HEK293 (cell line): ENCODE measurements around the gene RPN2.

ENCODE experiments used
- CTCF ChIA-PET: fragments of 350-600 bp; formaldehyde crosslinking; extraction: SDS; loops from one replicate; lab custom pipeline; 2021; ENCODE audit warnings: antibody characterized with exemption; lab: Yijun Ruan, JAX
- POLR2A ChIA-PET: fragments of 300-600 bp; formaldehyde crosslinking; extraction: SDS; loops from one replicate; lab custom pipeline; 2020; ENCODE audit warnings: antibody characterized with exemption, inconsistent platforms; lab: Yijun Ruan, JAX
- H3K27ac ChIP-seq: fragments of 200-500 bp; sonication (Bioruptor generic); 2 replicates; pipeline ENCODE4 v1.5.1; 2014; ENCODE audit warnings: low read depth, low read length, control low read depth, inconsistent platforms; ENCODE audit errors: extremely low read depth
- H3K36me3 ChIP-seq, 2 experiments: fragments of 200-500 bp in 1 of 2; sonication (Bioruptor generic) in 1 of 2; 1 replicate in 1 of 2; 2 replicates in 1 of 2; pipeline ENCODE4 v1.5.1; 2014 to 2017; ENCODE audit warnings: inconsistent platforms in 2 of 2, low read length in 2 of 2; ENCODE audit not compliant: control insufficient read depth in 2 of 2, insufficient read depth in 1 of 2
- H3K4me1 ChIP-seq: fragments of 200-500 bp; sonication (Bioruptor generic); 2 replicates; pipeline ENCODE4 v1.5.1; 2014; ENCODE audit warnings: mild to moderate bottlenecking, low read length, inconsistent platforms; ENCODE audit not compliant: control insufficient read depth, insufficient read depth
- H3K4me3 ChIP-seq: 2 replicates; pipeline ENCODE4 v1.5.1; 2011; ENCODE audit warnings: low read depth, mild to moderate bottlenecking, control low read depth, low read length, moderate library complexity
- H3K9me3 ChIP-seq: fragments of 200-500 bp; sonication (Bioruptor generic); 2 replicates; pipeline ENCODE4 v1.5.1; 2014; ENCODE audit warnings: low read depth, low read length, inconsistent platforms; ENCODE audit not compliant: control insufficient read depth, insufficient read depth
- BCL11A ChIP-seq: fragments of 450-650 bp; formaldehyde crosslinking; IDR thresholded peaks from 2 replicates; pipeline ENCODE4 v1.5.1; 2016; ENCODE audit warnings: low read depth, missing biosample characterization, missing genetic modification characterization
- GLI2 ChIP-seq: fragments of 450-650 bp; formaldehyde crosslinking; IDR thresholded peaks from 2 replicates; pipeline ENCODE4; 2017; ENCODE audit warnings: missing biosample characterization, missing genetic modification characterization, low read depth, borderline replicate concordance
- GLIS1 ChIP-seq: fragments of 450-650 bp; formaldehyde crosslinking; IDR thresholded peaks from 2 replicates; pipeline ENCODE4 v1.5.1; 2016; ENCODE audit warnings: missing biosample characterization, missing genetic modification characterization
- HOXA7 ChIP-seq: sonication (generic); formaldehyde crosslinking; IDR thresholded peaks from 2 replicates; pipeline ENCODE4 v1.8.1; 2022; ENCODE audit warnings: missing genetic modification reagents, borderline replicate concordance
- SALL2 ChIP-seq: fragments of 450-650 bp; formaldehyde crosslinking; IDR thresholded peaks from 2 replicates; pipeline ENCODE4 v1.5.0; 2017; ENCODE audit warnings: missing biosample characterization, mild to moderate bottlenecking, missing genetic modification characterization, borderline replicate concordance
- ZNF211 ChIP-seq: fragments of 450-650 bp; formaldehyde crosslinking; IDR thresholded peaks from 2 replicates; pipeline ENCODE4 v1.5.1; 2016; ENCODE audit warnings: low read depth, missing biosample characterization, missing genetic modification characterization
- ZNF302 ChIP-seq: fragments of 450-650 bp; formaldehyde crosslinking; IDR thresholded peaks from 2 replicates; pipeline ENCODE4 v1.5.1; 2016; ENCODE audit warnings: missing biosample characterization, missing genetic modification characterization, low read depth
- ZNF324 ChIP-seq: fragments of 450-650 bp; formaldehyde crosslinking; IDR thresholded peaks from 2 replicates; pipeline ENCODE4 v1.5.1; 2016; ENCODE audit warnings: missing biosample characterization, missing genetic modification characterization
- ZNF423 ChIP-seq: fragments of 450-650 bp; formaldehyde crosslinking; IDR thresholded peaks from 2 replicates; pipeline ENCODE4 v1.5.1; 2016; ENCODE audit warnings: missing biosample characterization, missing genetic modification characterization
- ZNF521 ChIP-seq: fragments of 450-650 bp; formaldehyde crosslinking; IDR thresholded peaks from 2 replicates; pipeline ENCODE4 v1.5.1; 2017; ENCODE audit warnings: missing biosample characterization, mild to moderate bottlenecking, missing genetic modification characterization
- ZNF530 ChIP-seq: fragments of 450-650 bp; formaldehyde crosslinking; IDR thresholded peaks from 2 replicates; pipeline ENCODE4 v1.5.1; 2016; ENCODE audit warnings: low read depth, missing biosample characterization, missing genetic modification characterization
- ZNF560 ChIP-seq: fragments of 450-650 bp; formaldehyde crosslinking; IDR thresholded peaks from 2 replicates; pipeline ENCODE4 v1.5.1; 2017; ENCODE audit warnings: missing biosample characterization, missing genetic modification characterization, borderline replicate concordance
- ZNF580 ChIP-seq: fragments of 450-650 bp; formaldehyde crosslinking; IDR thresholded peaks from 2 replicates; pipeline ENCODE4 v1.5.1; 2016; ENCODE audit warnings: missing biosample characterization, missing genetic modification characterization
- ZNF600 ChIP-seq: fragments of 450-650 bp; formaldehyde crosslinking; IDR thresholded peaks from 2 replicates; pipeline ENCODE4 v1.5.1; 2016; ENCODE audit warnings: missing biosample characterization, missing genetic modification characterization
- ZNF629 ChIP-seq: fragments of 450-650 bp; formaldehyde crosslinking; IDR thresholded peaks from 2 replicates; pipeline ENCODE4 v1.5.1; 2017; ENCODE audit warnings: missing biosample characterization, missing genetic modification characterization
- ZNF660 ChIP-seq: fragments of 450-650 bp; IDR thresholded peaks from 2 replicates; pipeline ENCODE4 v1.5.1; 2018; ENCODE audit warnings: missing biosample characterization, mild to moderate bottlenecking, missing genetic modification characterization
- ZNF777 ChIP-seq: fragments of 450-650 bp; formaldehyde crosslinking; IDR thresholded peaks from 2 replicates; pipeline ENCODE4 v1.5.1; 2017; ENCODE audit warnings: missing biosample characterization, missing genetic modification characterization, borderline replicate concordance
- ZSCAN5A ChIP-seq: fragments of 450-650 bp; formaldehyde crosslinking; IDR thresholded peaks from 2 replicates; pipeline ENCODE4 v1.5.1; 2016; ENCODE audit warnings: missing biosample characterization, missing genetic modification characterization
- TF ChIP-seq, protein P1 (sequence below): fragments of 450-650 bp; formaldehyde crosslinking; optimal IDR thresholded peaks from 2 replicates; pipeline ENCODE3; 2016; ENCODE audit warnings: missing biosample characterization, mild to moderate bottlenecking, missing genetic modification characterization
- TF ChIP-seq, protein P2 (sequence below): fragments of 450-650 bp; formaldehyde crosslinking; IDR thresholded peaks from 2 replicates; pipeline ENCODE4 v1.5.1; 2016; ENCODE audit warnings: missing biosample characterization, missing genetic modification characterization
- TF ChIP-seq, protein P3 (sequence below): fragments of 450-650 bp; formaldehyde crosslinking; IDR thresholded peaks from 2 replicates; pipeline ENCODE4 v1.5.1; 2016; ENCODE audit warnings: missing biosample characterization, missing genetic modification characterization, low read depth
- TF ChIP-seq, protein P4 (sequence below): fragments of 450-650 bp; formaldehyde crosslinking; IDR thresholded peaks from 2 replicates; pipeline ENCODE4 v1.5.1; 2017; ENCODE audit warnings: missing biosample characterization, missing genetic modification characterization
- TF ChIP-seq, protein P5 (sequence below): fragments of 450-650 bp; formaldehyde crosslinking; IDR thresholded peaks from 2 replicates; pipeline ENCODE4 v1.5.1; 2016; ENCODE audit warnings: missing biosample characterization, missing genetic modification characterization

RPN2 gene

GRCh38 chr20:37234254-37234581, 55.1 kb downstream of the RPN2 start:
- H3K36me3 ChIP-seq, result peaks cover 60 to 98% of the 10 kb centered on the region in 2 experiments

GRCh38 chr20:37235065-37235464, 55.9 kb downstream of the RPN2 start:
- TF ChIP-seq ZNF777 (tag by site-specific recombination) (no peak), ZSCAN5A (tag by site-specific recombination) (no peak), ZNF530 (tag by site-specific recombination) (no peak), ZNF560 (no peak), ZNF629 (no peak), ZNF660 (no peak), SALL2 (tag by site-specific recombination) (no peak), ZNF521 (tag by site-specific recombination) (no peak)
- TF ChIP-seq, protein P1, sequence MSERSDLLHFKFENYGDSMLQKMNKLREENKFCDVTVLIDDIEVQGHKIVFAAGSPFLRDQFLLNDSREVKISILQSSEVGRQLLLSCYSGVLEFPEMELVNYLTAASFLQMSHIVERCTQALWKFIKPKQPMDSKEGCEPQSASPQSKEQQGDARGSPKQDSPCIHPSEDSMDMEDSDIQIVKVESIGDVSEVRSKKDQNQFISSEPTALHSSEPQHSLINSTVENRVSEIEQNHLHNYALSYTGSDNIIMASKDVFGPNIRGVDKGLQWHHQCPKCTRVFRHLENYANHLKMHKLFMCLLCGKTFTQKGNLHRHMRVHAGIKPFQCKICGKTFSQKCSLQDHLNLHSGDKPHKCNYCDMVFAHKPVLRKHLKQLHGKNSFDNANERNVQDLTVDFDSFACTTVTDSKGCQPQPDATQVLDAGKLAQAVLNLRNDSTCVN (tag by site-specific recombination), result no peak
- H3K36me3 ChIP-seq, result peaks cover 59 to 98% of the 10 kb centered on the region in 2 experiments
- H3K4me1 ChIP-seq, result no peaks in the 10 kb centered on the region
- no peaks in the 10 kb centered on the region for H3K9me3 ChIP-seq
- POLR2A ChIA-PET, result no interaction called here
- no peak overlapping the region for H3K27ac ChIP-seq
- CTCF ChIA-PET, result no interaction called here
- no peak overlapping the region for H3K4me3 ChIP-seq

More at GRCh38 chr20:37234254-37234581, 55.1 kb downstream of the RPN2 start:
- ChIA-PET CTCF (interaction anchor here (1.6 kb wide), 1 partner anchor 42 kb away, joined by 4 read pairs; no protein-coding TSS in a partner anchor), POLR2A (no interaction called here)
- TF ChIP-seq, protein P2, sequence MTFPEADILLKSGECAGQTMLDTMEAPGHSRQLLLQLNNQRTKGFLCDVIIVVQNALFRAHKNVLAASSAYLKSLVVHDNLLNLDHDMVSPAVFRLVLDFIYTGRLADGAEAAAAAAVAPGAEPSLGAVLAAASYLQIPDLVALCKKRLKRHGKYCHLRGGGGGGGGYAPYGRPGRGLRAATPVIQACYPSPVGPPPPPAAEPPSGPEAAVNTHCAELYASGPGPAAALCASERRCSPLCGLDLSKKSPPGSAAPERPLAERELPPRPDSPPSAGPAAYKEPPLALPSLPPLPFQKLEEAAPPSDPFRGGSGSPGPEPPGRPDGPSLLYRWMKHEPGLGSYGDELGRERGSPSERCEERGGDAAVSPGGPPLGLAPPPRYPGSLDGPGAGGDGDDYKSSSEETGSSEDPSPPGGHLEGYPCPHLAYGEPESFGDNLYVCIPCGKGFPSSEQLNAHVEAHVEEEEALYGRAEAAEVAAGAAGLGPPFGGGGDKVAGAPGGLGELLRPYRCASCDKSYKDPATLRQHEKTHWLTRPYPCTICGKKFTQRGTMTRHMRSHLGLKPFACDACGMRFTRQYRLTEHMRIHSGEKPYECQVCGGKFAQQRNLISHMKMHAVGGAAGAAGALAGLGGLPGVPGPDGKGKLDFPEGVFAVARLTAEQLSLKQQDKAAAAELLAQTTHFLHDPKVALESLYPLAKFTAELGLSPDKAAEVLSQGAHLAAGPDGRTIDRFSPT, result no peak
- no peak for TF ChIP-seq GLIS1 (tag by site-specific recombination)
- TF ChIP-seq ZNF580 (tag by site-specific recombination), result no peak
- TF ChIP-seq, protein P3, sequence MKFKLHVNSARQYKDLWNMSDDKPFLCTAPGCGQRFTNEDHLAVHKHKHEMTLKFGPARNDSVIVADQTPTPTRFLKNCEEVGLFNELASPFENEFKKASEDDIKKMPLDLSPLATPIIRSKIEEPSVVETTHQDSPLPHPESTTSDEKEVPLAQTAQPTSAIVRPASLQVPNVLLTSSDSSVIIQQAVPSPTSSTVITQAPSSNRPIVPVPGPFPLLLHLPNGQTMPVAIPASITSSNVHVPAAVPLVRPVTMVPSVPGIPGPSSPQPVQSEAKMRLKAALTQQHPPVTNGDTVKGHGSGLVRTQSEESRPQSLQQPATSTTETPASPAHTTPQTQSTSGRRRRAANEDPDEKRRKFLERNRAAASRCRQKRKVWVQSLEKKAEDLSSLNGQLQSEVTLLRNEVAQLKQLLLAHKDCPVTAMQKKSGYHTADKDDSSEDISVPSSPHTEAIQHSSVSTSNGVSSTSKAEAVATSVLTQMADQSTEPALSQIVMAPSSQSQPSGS, result no peak
- H3K4me1 ChIP-seq, result no peaks in the 10 kb centered on the region
- no peaks in the 10 kb centered on the region for H3K9me3 ChIP-seq
- H3K4me3 ChIP-seq, result no peak overlapping the region
- H3K27ac ChIP-seq, result no peak overlapping the region

DNA sequence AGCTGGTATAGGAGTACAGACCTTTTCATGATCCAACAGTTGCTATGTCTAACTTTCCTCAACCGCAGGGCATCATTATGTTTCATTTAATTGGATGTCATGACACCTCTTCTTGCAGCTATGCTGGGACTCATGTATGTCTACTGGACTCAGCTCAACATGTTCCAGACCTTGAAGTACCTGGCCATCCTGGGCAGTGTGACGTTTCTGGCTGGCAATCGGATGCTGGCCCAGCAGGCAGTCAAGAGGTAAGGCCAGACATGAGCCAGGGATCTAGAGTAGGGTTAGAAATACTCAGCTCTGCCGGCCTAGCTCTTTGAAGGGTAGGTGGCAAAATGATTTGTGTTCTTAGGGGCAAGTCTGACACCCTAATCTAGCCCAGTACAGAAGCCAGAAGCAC, 57.3 kb downstream of the RPN2 start:
- ChIA-PET POLR2A (no interaction called here), CTCF (interaction anchor here (0.5 to 0.8 kb wide), 5 partner anchors 11 to 328 kb away, joined by 3 to 6 read pairs (median 3); no protein-coding TSS in a partner anchor)
- H3K4me3 ChIP-seq, result no peak overlapping the region
- no peaks in the 10 kb centered on the region for H3K4me1 ChIP-seq
- peaks cover 51 to 98% of the 10 kb centered on the region in 2 experiments for H3K36me3 ChIP-seq
- H3K9me3 ChIP-seq, result no peaks in the 10 kb centered on the region
- no peak overlapping the region for H3K27ac ChIP-seq
- TF ChIP-seq ZNF600 (tag by site-specific recombination) (no peak), GLI2 (no peak), BCL11A (tag by site-specific recombination) (no peak), ZNF560 (no peak), ZNF211 (no peak), ZNF423 (no peak), HOXA7 (CRISPR knock-in tag) (no peak), ZNF324 (no peak), ZNF302 (tag by site-specific recombination) (no peak)
- TF ChIP-seq, protein P4, sequence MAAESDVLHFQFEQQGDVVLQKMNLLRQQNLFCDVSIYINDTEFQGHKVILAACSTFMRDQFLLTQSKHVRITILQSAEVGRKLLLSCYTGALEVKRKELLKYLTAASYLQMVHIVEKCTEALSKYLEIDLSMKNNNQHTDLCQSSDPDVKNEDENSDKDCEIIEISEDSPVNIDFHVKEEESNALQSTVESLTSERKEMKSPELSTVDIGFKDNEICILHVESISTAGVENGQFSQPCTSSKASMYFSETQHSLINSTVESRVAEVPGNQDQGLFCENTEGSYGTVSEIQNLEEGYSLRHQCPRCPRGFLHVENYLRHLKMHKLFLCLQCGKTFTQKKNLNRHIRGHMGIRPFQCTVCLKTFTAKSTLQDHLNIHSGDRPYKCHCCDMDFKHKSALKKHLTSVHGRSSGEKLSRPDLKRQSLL (tag by site-specific recombination), result no peak
- TF ChIP-seq, protein P5, sequence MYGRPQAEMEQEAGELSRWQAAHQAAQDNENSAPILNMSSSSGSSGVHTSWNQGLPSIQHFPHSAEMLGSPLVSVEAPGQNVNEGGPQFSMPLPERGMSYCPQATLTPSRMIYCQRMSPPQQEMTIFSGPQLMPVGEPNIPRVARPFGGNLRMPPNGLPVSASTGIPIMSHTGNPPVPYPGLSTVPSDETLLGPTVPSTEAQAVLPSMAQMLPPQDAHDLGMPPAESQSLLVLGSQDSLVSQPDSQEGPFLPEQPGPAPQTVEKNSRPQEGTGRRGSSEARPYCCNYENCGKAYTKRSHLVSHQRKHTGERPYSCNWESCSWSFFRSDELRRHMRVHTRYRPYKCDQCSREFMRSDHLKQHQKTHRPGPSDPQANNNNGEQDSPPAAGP (tag by site-specific recombination), result no peak
